ENCODE measurements around the gene C17orf107. TPM values are rescaled to one million over a fixed set of nuclear protein-coding genes. Genes with fewer than 3 reads are reported as not detected.
A peak's percentile ranks its signal among the peaks of the same experiment; 100 is the strongest.

C17orf107 gene
- total RNA-seq, 1 experiment from 2014 or later, result 0.36 TPM

DNA sequence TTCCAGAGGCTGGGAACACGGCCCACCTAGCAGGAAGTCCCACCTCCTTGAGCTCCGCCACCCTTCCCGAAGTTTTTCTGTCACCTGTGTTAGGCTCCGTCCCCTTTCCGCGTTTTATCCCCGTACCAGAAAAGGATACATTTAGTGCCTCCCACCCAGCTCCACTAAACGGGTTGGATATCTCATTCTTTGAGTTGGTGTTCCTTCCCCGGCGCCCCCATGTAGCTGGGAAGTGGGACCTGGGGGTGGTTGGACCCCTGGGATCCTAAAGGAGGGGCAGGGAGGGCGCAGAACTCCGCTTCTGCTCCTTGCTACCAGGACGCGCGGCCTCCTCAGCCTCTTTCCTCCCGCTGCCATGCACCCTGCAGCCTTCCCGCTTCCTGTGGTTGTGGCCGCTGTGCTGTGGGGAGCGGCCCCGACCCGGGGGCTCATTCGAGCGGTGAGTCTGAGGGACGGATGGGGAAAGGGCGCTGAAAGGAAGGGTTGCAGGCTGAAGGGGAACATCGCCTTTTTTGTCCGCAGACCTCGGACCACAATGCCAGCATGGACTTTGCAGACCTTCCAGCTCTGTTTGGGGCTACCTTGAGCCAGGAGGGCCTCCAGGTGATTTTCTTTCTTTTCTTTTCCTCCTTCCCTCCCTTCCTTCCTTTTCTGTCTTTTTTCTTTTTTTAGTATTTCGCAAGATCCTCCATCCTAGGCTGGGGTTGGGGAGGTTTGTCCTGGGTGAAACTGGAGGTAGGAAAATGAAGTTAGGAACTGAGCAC lies 41.4 kb downstream of the C17orf107 start:
- peaks cover 73% of the 10 kb centered on the region for H3K79me2 ChIP-seq (ENCODE audit: low read length)
- DNase-seq, result peak; percentile 84
- BruUV-seq (replicated peaks), result TSS peak; percentile 74
- H3K27ac ChIP-seq (ENCODE audit: low read length), result peak overlapping the region; percentile 87
- intact Hi-C loops (cut with micrococcal nuclease), result loop anchor here (5.0 kb wide), 1 partner anchor 33 kb away; no protein-coding TSS in a partner anchor
- ChIA-PET CTCF (interaction anchor here (1.0 to 2.4 kb wide), 3 partner anchors 26 to 150 kb away, joined by 3 to 18 read pairs (median 4); no protein-coding TSS in a partner anchor), POLR2A (ENCODE audit: unreplicated experiment) (interaction anchor here (1.5 kb wide), 1 partner anchor 26 kb away, joined by 8 read pairs; the partner anchor contains the start of gene SPAG7)
- no peaks in the 10 kb centered on the region for H3F3A ChIP-seq (ENCODE audit: low read length, unreplicated experiment)
- H2AFZ ChIP-seq (ENCODE audit: low read length), result peak overlapping the region; percentile 84
- no peaks in the 10 kb centered on the region for H3K27me3 ChIP-seq (ENCODE audit: low read length)
- H3K9me3 ChIP-seq (ENCODE audit: low read length), result no peaks in the 10 kb centered on the region
- peaks cover 26% of the 10 kb centered on the region; the same call in 1 of the 2 replicates for H3K36me3 ChIP-seq (ENCODE audit: low read depth, low read length)
- TF ChIP-seq CTCF (conservative IDR thresholded peaks at IDR 0.05; ENCODE audit: low read depth, low read length) (no peak), EZH2 (IDR thresholded peaks at IDR 0.05; ENCODE audit: low read length, unreplicated experiment) (no peak), EZH2phosphoT487 (IDR thresholded peaks at IDR 0.05; ENCODE audit: borderline replicate concordance, low read length) (no peak)
- ATAC-seq, result peak; percentile 57
- H3K4me1 ChIP-seq (ENCODE audit: insufficient read depth, low read length), result peaks cover 32% of the 10 kb centered on the region
- no peaks in the 10 kb centered on the region for H3K9me2 ChIP-seq (replicated peaks; ENCODE audit: low read length)
- H4K20me1 ChIP-seq (ENCODE audit: low read length), result peaks cover 13% of the 10 kb centered on the region
- H3K4me2 ChIP-seq (ENCODE audit: low read length), result peak overlapping the region; percentile 97
- H3K9ac ChIP-seq (ENCODE audit: low read length), result peak overlapping the region; percentile 98
- H3K4me3 ChIP-seq (ENCODE audit: low read length), result peak overlapping the region; percentile 91

DNA sequence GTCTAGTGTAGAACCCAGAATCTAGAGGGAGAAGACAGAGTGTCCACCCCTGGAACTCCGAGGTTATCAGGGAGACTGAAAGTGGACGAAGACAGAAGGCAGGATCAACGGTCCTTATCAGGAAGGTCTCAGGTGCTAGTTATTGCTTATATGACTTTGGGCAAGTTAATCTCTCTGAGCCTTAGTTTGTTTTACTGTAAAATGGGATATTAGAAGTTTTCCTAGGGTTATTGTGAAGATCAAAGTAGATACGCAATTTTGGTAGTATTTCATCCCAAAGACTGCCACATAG lies 41.9 kb downstream of the C17orf107 start:
- intact Hi-C loops (cut with micrococcal nuclease), result loop anchor here (5.0 kb wide), 1 partner anchor 34 kb away; no protein-coding TSS in a partner anchor
- BruUV-seq (replicated peaks), result no TSS peak
- CTCF ChIA-PET, result no interaction called here

More for the DNA sequence above, 41.9 kb downstream of the C17orf107 start:
- H3K27ac ChIP-seq (ENCODE audit: low read length), result no peak overlapping the region
- POLR2A ChIA-PET (ENCODE audit: unreplicated experiment), result no interaction called here
- H3K4me2 ChIP-seq (ENCODE audit: low read length), result peak overlapping the region; percentile 97
- peak overlapping the region; percentile 98 for H3K9ac ChIP-seq (ENCODE audit: low read length)
- TF ChIP-seq CTCF (conservative IDR thresholded peaks at IDR 0.05; ENCODE audit: low read depth, low read length) (no peak), EZH2 (IDR thresholded peaks at IDR 0.05; ENCODE audit: low read length, unreplicated experiment) (no peak), EZH2phosphoT487 (IDR thresholded peaks at IDR 0.05; ENCODE audit: borderline replicate concordance, low read length) (no peak)
- peaks cover 28% of the 10 kb centered on the region; the same call in 1 of the 2 replicates for H3K36me3 ChIP-seq (ENCODE audit: low read depth, low read length)
- no peaks in the 10 kb centered on the region for H3K9me3 ChIP-seq (ENCODE audit: low read length)
- DNase-seq, result no peak
- no peaks in the 10 kb centered on the region for H3K9me2 ChIP-seq (replicated peaks; ENCODE audit: low read length)
- no peaks in the 10 kb centered on the region for H3K27me3 ChIP-seq (ENCODE audit: low read length)
- H3K4me1 ChIP-seq (ENCODE audit: insufficient read depth, low read length), result peaks cover 37% of the 10 kb centered on the region
- ATAC-seq, result no peak
- H3K4me3 ChIP-seq (ENCODE audit: low read length), result peak overlapping the region; percentile 91
- peaks cover 78% of the 10 kb centered on the region for H3K79me2 ChIP-seq (ENCODE audit: low read length)
- no peaks in the 10 kb centered on the region for H3F3A ChIP-seq (ENCODE audit: low read length, unreplicated experiment)
- peaks cover 17% of the 10 kb centered on the region for H4K20me1 ChIP-seq (ENCODE audit: low read length)
- no peak overlapping the region for H2AFZ ChIP-seq (ENCODE audit: low read length)

Measured in PC-3 (cell line).